Liver (tissue), 3 donors: ENCODE data around the gene SLC30A4.

Experiments used
- CTCF ChIP-seq: fragments of 150-350 bp; IDR thresholded peaks from 2 replicates; pipeline ENCODE4 v1.5.1; 2017; ENCODE audit warnings: improper control_type of control experiment, low read depth, low read length; ENCODE audit not compliant: missing input control
- FOXA1 ChIP-seq: IDR thresholded peaks from 2 replicates; pipeline ENCODE4 v1.6.1; 2016; ENCODE audit warnings: antibody characterized with exemption
- HNF4A ChIP-seq, 2 donors: conservative IDR thresholded peaks; 2 replicates each; pipeline ENCODE4 v1.6.1; 2016; ENCODE audit warnings: antibody characterized with exemption in 2 of 2, mild to moderate bottlenecking in 2 of 2
- REST ChIP-seq: IDR thresholded peaks from 2 replicates; pipeline ENCODE4 v1.6.1; 2016; ENCODE audit warnings: antibody characterized with exemption, mild to moderate bottlenecking
- SP1 ChIP-seq: IDR thresholded peaks from 2 replicates; pipeline ENCODE4 v1.6.1; 2018; ENCODE audit warnings: antibody characterized with exemption, mild to moderate bottlenecking
- donor health status: healthy.
- donor health status: healthy.

GRCh38 chr15:45429941-45430792, 92.4 kb downstream of the SLC30A4 start:
- TF ChIP-seq CTCF (peak; percentile 95), FOXA1 (no peak), SP1 (no peak), HNF4A (conservative IDR thresholded peaks at IDR 0.05) (no peak), REST (no peak)
